Measurements from ENCODE around the gene U2AF1L4. TPM values are rescaled to one million over a fixed set of nuclear protein-coding genes. Genes with fewer than 3 reads are reported as not detected.
"Not testable (repeated sequence)": the region's sequence is repeated elsewhere in the genome, so short reads cannot be mapped to it uniquely, and the experiment has no call there.

The U2AF1L4 gene
- total RNA-seq, 4 donors from 2014 or later, result 7.9 to 31.1 (median 20.9) TPM

GRCh38 chr19:35727956-35728706, 17.1 kb downstream of the U2AF1L4 start:
- H3K4me1 ChIP-seq, result no peaks in the 10 kb centered on the region
- no peaks in the 10 kb centered on the region for H3K9me3 ChIP-seq
- 91% methylated on average over 19 of the region's 19 CpGs for WGBS
- no peak overlapping the region for H3K27ac ChIP-seq (replicated peaks in 1 of 4)
- H3K4me3 ChIP-seq, result no peak overlapping the region
- no peaks in the 10 kb centered on the region for H3K27me3 ChIP-seq
- intact Hi-C loops (cut with DNase I), result no loop called here
- TF ChIP-seq, protein P1, sequence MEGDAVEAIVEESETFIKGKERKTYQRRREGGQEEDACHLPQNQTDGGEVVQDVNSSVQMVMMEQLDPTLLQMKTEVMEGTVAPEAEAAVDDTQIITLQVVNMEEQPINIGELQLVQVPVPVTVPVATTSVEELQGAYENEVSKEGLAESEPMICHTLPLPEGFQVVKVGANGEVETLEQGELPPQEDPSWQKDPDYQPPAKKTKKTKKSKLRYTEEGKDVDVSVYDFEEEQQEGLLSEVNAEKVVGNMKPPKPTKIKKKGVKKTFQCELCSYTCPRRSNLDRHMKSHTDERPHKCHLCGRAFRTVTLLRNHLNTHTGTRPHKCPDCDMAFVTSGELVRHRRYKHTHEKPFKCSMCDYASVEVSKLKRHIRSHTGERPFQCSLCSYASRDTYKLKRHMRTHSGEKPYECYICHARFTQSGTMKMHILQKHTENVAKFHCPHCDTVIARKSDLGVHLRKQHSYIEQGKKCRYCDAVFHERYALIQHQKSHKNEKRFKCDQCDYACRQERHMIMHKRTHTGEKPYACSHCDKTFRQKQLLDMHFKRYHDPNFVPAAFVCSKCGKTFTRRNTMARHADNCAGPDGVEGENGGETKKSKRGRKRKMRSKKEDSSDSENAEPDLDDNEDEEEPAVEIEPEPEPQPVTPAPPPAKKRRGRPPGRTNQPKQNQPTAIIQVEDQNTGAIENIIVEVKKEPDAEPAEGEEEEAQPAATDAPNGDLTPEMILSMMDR (IDR thresholded peaks at IDR 0.05), result no peak
- TF ChIP-seq POLR2A (IDR thresholded peaks at IDR 0.05; ENCODE audit: low read depth) (no peak), EP300 (IDR thresholded peaks at IDR 0.05) (no peak), POLR2AphosphoS5 (IDR thresholded peaks at IDR 0.05) (no peak)
- no peak for DNase-seq (ENCODE audit: extremely low spot score)
- H3K36me3 ChIP-seq, result peaks cover 94 to 100% (median 99%) of the 10 kb centered on the region in 4 donors

GRCh38 chr19:35727053-35727955, 17.9 kb downstream of the U2AF1L4 start:
- H3K27ac ChIP-seq (replicated peaks in 1 of 4), result no peak overlapping the region
- H3K4me3 ChIP-seq, result no peak overlapping the region
- H3K27me3 ChIP-seq, result no peaks in the 10 kb centered on the region
- 87% methylated on average over 22 of the region's 25 CpGs for WGBS
- H3K36me3 ChIP-seq, result peaks cover 95 to 100% (median 100%) of the 10 kb centered on the region in 4 donors
- peaks cover 0 to 2% (median under 1%) of the 10 kb centered on the region in 4 donors for H3K4me1 ChIP-seq
- intact Hi-C loops (cut with DNase I), result no loop called here
- TF ChIP-seq EP300 (IDR thresholded peaks at IDR 0.05), result no peak
- no peak for TF ChIP-seq POLR2A (IDR thresholded peaks at IDR 0.05; ENCODE audit: low read depth)
- TF ChIP-seq POLR2AphosphoS5 (IDR thresholded peaks at IDR 0.05), result no peak
- TF ChIP-seq, protein P1 (IDR thresholded peaks at IDR 0.05), result no peak
- no peaks in the 10 kb centered on the region for H3K9me3 ChIP-seq
- DNase-seq (ENCODE audit: extremely low spot score), result no peak

DNA sequence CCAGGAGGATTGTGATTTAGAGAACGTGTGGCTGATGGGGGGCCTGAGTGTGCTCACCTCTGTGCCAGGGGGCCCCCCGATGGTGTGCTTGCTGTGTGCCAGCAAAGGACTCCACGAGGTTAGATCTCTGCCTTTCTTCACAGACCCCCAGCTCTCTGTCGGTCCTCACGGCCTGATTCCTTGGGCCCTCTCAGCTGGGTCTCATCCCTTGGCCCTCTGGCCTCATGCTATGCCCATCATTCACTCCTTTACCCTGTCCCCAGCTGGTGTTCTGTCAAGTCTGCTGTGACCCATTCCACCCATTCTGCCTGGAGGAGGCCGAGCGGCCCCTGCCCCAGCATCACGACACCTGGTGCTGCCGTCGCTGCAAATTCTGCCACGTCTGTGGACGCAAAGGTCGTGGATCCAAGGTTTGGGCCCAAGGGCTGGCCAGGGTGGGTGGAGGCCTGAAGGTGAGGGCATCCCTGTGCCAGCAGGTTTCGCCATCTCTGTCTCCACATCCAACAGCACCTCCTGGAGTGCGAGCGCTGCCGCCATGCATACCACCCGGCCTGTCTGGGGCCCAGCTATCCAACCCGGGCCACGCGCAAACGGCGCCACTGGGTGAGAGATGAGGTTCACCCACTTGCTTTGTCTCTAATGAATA, 19.9 kb downstream of the U2AF1L4 start:
- peaks cover 89 to 100% (median 99%) of the 10 kb centered on the region in 4 donors for H3K36me3 ChIP-seq
- intact Hi-C loops (cut with DNase I), result no loop called here
- H3K4me3 ChIP-seq, result no peak overlapping the region
- no peak overlapping the region for H3K27ac ChIP-seq (replicated peaks in 1 of 4)
- H3K9me3 ChIP-seq, result no peaks in the 10 kb centered on the region
- no peak for DNase-seq (ENCODE audit: extremely low spot score)
- WGBS, result 94% methylated on average over 20 of the region's 23 CpGs
- TF ChIP-seq EP300 (IDR thresholded peaks at IDR 0.05) (no peak), POLR2AphosphoS5 (IDR thresholded peaks at IDR 0.05) (no peak), POLR2A (IDR thresholded peaks at IDR 0.05; ENCODE audit: low read depth) (no peak)
- TF ChIP-seq, protein P1 (IDR thresholded peaks at IDR 0.05), result no peak
- H3K4me1 ChIP-seq, result peaks cover 0 to 18% (median 7%) of the 10 kb centered on the region in 4 donors
- H3K27me3 ChIP-seq, result no peaks in the 10 kb centered on the region

DNA sequence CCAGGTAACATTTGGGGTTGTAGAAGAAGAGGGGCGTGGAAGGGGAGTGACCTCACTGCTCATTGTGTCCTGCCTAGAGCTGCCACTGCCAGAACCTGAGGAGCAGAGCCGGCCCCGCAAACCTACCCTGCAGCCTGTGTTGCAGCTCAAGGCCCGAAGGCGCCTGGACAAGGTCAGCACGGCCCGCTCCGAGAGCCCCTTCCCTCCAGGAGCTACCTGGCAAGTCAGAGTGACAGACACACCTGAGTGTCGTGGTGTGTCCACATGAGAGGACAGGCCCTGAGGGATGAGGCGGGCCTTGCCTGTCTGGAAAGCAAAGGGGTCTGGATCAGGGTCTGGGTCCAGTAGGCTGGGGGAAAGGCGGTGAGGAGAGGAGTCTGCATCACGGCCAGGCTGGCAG, 20.7 kb downstream of the U2AF1L4 start:
- TF ChIP-seq POLR2AphosphoS5 (IDR thresholded peaks at IDR 0.05), result no peak
- TF ChIP-seq POLR2A (IDR thresholded peaks at IDR 0.05; ENCODE audit: low read depth), result no peak
- TF ChIP-seq EP300 (IDR thresholded peaks at IDR 0.05), result no peak
- TF ChIP-seq, protein P1 (IDR thresholded peaks at IDR 0.05), result no peak
- Histone ChIP-seq H3K27me3 (no peaks in the 10 kb centered on the region), H3K4me3 (no peak overlapping the region), H3K9me3 (no peaks in the 10 kb centered on the region), H3K36me3 (peaks cover 85 to 100% (median 99%) of the 10 kb centered on the region in 4 donors), H3K4me1 (peaks cover 4 to 26% (median 13%) of the 10 kb centered on the region in 4 donors), H3K27ac (replicated peaks in 1 of 4) (no peak overlapping the region)
- 90% methylated on average over 9 of the region's 12 CpGs for WGBS
- intact Hi-C loops (cut with DNase I), result no loop called here
- DNase-seq (ENCODE audit: extremely low spot score), result no peak

GRCh38 chr19:35724132-35724531, 21.1 kb downstream of the U2AF1L4 start:
- H3K27ac ChIP-seq (replicated peaks in 1 of 4); H3K4me3 ChIP-seq; DNase-seq (ENCODE audit: extremely low spot score); H3K27me3 ChIP-seq; intact Hi-C loops (cut with DNase I); H3K9me3 ChIP-seq: not testable (repeated sequence)
- H3K4me1 ChIP-seq, result peaks cover 8 to 30% (median 17%) of the 10 kb centered on the region in 4 donors
- 91% methylated on average over 7 of the region's 7 CpGs for WGBS
- H3K36me3 ChIP-seq, result peaks cover 80 to 97% (median 96%) of the 10 kb centered on the region in 4 donors
